ENCODE measurements around the gene LCN1.
"Not testable (repeated sequence)": the region's sequence is repeated elsewhere in the genome, so short reads cannot be mapped to it uniquely, and the experiment has no call there.

LCN1 gene

GRCh38 chr9:135523521-135524129, 2.4 kb downstream of the LCN1 start:
- Histone ChIP-seq H3K4me1 (ENCODE audit: control insufficient read depth, insufficient read depth, low read length) (no peaks in the 10 kb centered on the region), H3K36me3 (ENCODE audit: control insufficient read depth, insufficient read depth, low read length) (no peaks in the 10 kb centered on the region), H3K4me3 (ENCODE audit: low read length) (no peak overlapping the region), H3K27me3 (ENCODE audit: control insufficient read depth, insufficient read depth, low read length) (no peaks in the 10 kb centered on the region), H3K9ac (ENCODE audit: low read length) (no peak overlapping the region), H3K9me3 (ENCODE audit: control insufficient read depth, low read length) (no peaks in the 10 kb centered on the region)

GRCh38 chr9:135524130-135524861, 3.1 kb downstream of the LCN1 start:
- Histone ChIP-seq H3K9ac (ENCODE audit: low read length) (no peak overlapping the region), H3K9me3 (ENCODE audit: control insufficient read depth, low read length) (no peaks in the 10 kb centered on the region), H3K4me1 (ENCODE audit: control insufficient read depth, insufficient read depth, low read length) (no peaks in the 10 kb centered on the region), H3K27me3 (ENCODE audit: control insufficient read depth, insufficient read depth, low read length) (no peaks in the 10 kb centered on the region), H3K36me3 (ENCODE audit: control insufficient read depth, insufficient read depth, low read length) (no peaks in the 10 kb centered on the region), H3K4me3 (ENCODE audit: low read length) (no peak overlapping the region)

- no peaks in the 10 kb centered on the region for H3K9me3 ChIP-seq (ENCODE audit: control insufficient read depth, low read length)
- no peak overlapping the region for H3K9ac ChIP-seq (ENCODE audit: low read length)
- H3K4me1 ChIP-seq (ENCODE audit: control insufficient read depth, insufficient read depth, low read length): no peaks in the 10 kb centered on the region
- H3K4me3 ChIP-seq (ENCODE audit: low read length): no peak overlapping the region
- H3K36me3 ChIP-seq (ENCODE audit: control insufficient read depth, insufficient read depth, low read length): no peaks in the 10 kb centered on the region
- H3K27me3 ChIP-seq (ENCODE audit: control insufficient read depth, insufficient read depth, low read length): no peaks in the 10 kb centered on the region
Observed at GRCh38 chr9:135525241-135526088, 4.2 kb downstream of the LCN1 start.

GRCh38 chr9:135526089-135526729, 5.0 kb downstream of the LCN1 start:
- H3K36me3 ChIP-seq (ENCODE audit: control insufficient read depth, insufficient read depth, low read length): no peaks in the 10 kb centered on the region
- no peaks in the 10 kb centered on the region for H3K9me3 ChIP-seq (ENCODE audit: control insufficient read depth, low read length)
- H3K9ac ChIP-seq (ENCODE audit: low read length): no peak overlapping the region
- H3K4me1 ChIP-seq (ENCODE audit: control insufficient read depth, insufficient read depth, low read length): no peaks in the 10 kb centered on the region
- H3K4me3 ChIP-seq (ENCODE audit: low read length): no peak overlapping the region
- H3K27me3 ChIP-seq (ENCODE audit: control insufficient read depth, insufficient read depth, low read length): no peaks in the 10 kb centered on the region

GRCh38 chr9:135526730-135527571, 5.7 kb downstream of the LCN1 start:
- Histone ChIP-seq H3K9ac (ENCODE audit: low read length) (no peak overlapping the region), H3K9me3 (ENCODE audit: control insufficient read depth, low read length) (no peaks in the 10 kb centered on the region), H3K4me3 (ENCODE audit: low read length) (no peak overlapping the region), H3K4me1 (ENCODE audit: control insufficient read depth, insufficient read depth, low read length) (no peaks in the 10 kb centered on the region), H3K27me3 (ENCODE audit: control insufficient read depth, insufficient read depth, low read length) (no peaks in the 10 kb centered on the region), H3K36me3 (ENCODE audit: control insufficient read depth, insufficient read depth, low read length) (no peaks in the 10 kb centered on the region)

GRCh38 chr9:135528842-135529435, 7.7 kb downstream of the LCN1 start:
- H3K9ac ChIP-seq (ENCODE audit: low read length); H3K27me3 ChIP-seq (ENCODE audit: control insufficient read depth, insufficient read depth, low read length); H3K4me3 ChIP-seq (ENCODE audit: low read length); H3K9me3 ChIP-seq (ENCODE audit: control insufficient read depth, low read length); H3K4me1 ChIP-seq (ENCODE audit: control insufficient read depth, insufficient read depth, low read length); H3K36me3 ChIP-seq (ENCODE audit: control insufficient read depth, insufficient read depth, low read length): not testable (repeated sequence)

GRCh38 chr9:135530146-135530545, 8.9 kb downstream of the LCN1 start:
- no peaks in the 10 kb centered on the region for H3K4me1 ChIP-seq (ENCODE audit: control insufficient read depth, insufficient read depth, low read length)
- H3K27me3 ChIP-seq (ENCODE audit: control insufficient read depth, insufficient read depth, low read length): no peaks in the 10 kb centered on the region
- H3K9ac ChIP-seq (ENCODE audit: low read length): no peak overlapping the region
- no peak overlapping the region for H3K4me3 ChIP-seq (ENCODE audit: low read length)
- H3K36me3 ChIP-seq (ENCODE audit: control insufficient read depth, insufficient read depth, low read length): no peaks in the 10 kb centered on the region
- no peaks in the 10 kb centered on the region for H3K9me3 ChIP-seq (ENCODE audit: control insufficient read depth, low read length)

- Histone ChIP-seq H3K27me3 (ENCODE audit: control insufficient read depth, insufficient read depth, low read length) (no peaks in the 10 kb centered on the region), H3K9me3 (ENCODE audit: control insufficient read depth, low read length) (no peaks in the 10 kb centered on the region), H3K9ac (ENCODE audit: low read length) (no peak overlapping the region), H3K4me3 (ENCODE audit: low read length) (no peak overlapping the region), H3K36me3 (ENCODE audit: control insufficient read depth, insufficient read depth, low read length) (no peaks in the 10 kb centered on the region), H3K4me1 (ENCODE audit: control insufficient read depth, insufficient read depth, low read length) (no peaks in the 10 kb centered on the region)
Observed at GRCh38 chr9:135531096-135531495, 9.9 kb downstream of the LCN1 start.

GRCh38 chr9:135533113-135533512, 11.9 kb downstream of the LCN1 start:
- no peak overlapping the region for H3K4me3 ChIP-seq (ENCODE audit: low read length)
- no peak overlapping the region for H3K9ac ChIP-seq (ENCODE audit: low read length)
- H3K27me3 ChIP-seq (ENCODE audit: control insufficient read depth, insufficient read depth, low read length): no peaks in the 10 kb centered on the region
- no peaks in the 10 kb centered on the region for H3K36me3 ChIP-seq (ENCODE audit: control insufficient read depth, insufficient read depth, low read length)
- H3K4me1 ChIP-seq (ENCODE audit: control insufficient read depth, insufficient read depth, low read length): no peaks in the 10 kb centered on the region
- no peaks in the 10 kb centered on the region for H3K9me3 ChIP-seq (ENCODE audit: control insufficient read depth, low read length)

GRCh38 chr9:135533674-135534073, 12.4 kb downstream of the LCN1 start:
- H3K4me1 ChIP-seq (ENCODE audit: control insufficient read depth, insufficient read depth, low read length): no peaks in the 10 kb centered on the region
- no peaks in the 10 kb centered on the region for H3K9me3 ChIP-seq (ENCODE audit: control insufficient read depth, low read length)
- no peaks in the 10 kb centered on the region for H3K36me3 ChIP-seq (ENCODE audit: control insufficient read depth, insufficient read depth, low read length)
- H3K9ac ChIP-seq (ENCODE audit: low read length): no peak overlapping the region
- no peak overlapping the region for H3K4me3 ChIP-seq (ENCODE audit: low read length)
- H3K27me3 ChIP-seq (ENCODE audit: control insufficient read depth, insufficient read depth, low read length): no peaks in the 10 kb centered on the region

GRCh38 chr9:135534192-135534711, 13.0 kb downstream of the LCN1 start:
- H3K9ac ChIP-seq (ENCODE audit: low read length); H3K4me3 ChIP-seq (ENCODE audit: low read length); H3K9me3 ChIP-seq (ENCODE audit: control insufficient read depth, low read length); H3K36me3 ChIP-seq (ENCODE audit: control insufficient read depth, insufficient read depth, low read length); H3K4me1 ChIP-seq (ENCODE audit: control insufficient read depth, insufficient read depth, low read length); H3K27me3 ChIP-seq (ENCODE audit: control insufficient read depth, insufficient read depth, low read length): not testable (repeated sequence)

Measured in mucosa of stomach (tissue), 1 donor.